HG03135 (cell line): ENCODE measurements around the gene MAP2K1.
"Not testable (repeated sequence)": the region's sequence is repeated elsewhere in the genome, so short reads cannot be mapped to it uniquely, and the experiment has no call there.

ENCODE experiments used
- ATAC-seq: cut with Tn5 transposase; IDR thresholded peaks from one replicate; pipeline ENCODE4 v1.9.1; 2021; ENCODE audit warnings: mild to moderate bottlenecking, moderate library complexity; ENCODE audit not compliant: unreplicated experiment

MAP2K1 gene

DNA sequence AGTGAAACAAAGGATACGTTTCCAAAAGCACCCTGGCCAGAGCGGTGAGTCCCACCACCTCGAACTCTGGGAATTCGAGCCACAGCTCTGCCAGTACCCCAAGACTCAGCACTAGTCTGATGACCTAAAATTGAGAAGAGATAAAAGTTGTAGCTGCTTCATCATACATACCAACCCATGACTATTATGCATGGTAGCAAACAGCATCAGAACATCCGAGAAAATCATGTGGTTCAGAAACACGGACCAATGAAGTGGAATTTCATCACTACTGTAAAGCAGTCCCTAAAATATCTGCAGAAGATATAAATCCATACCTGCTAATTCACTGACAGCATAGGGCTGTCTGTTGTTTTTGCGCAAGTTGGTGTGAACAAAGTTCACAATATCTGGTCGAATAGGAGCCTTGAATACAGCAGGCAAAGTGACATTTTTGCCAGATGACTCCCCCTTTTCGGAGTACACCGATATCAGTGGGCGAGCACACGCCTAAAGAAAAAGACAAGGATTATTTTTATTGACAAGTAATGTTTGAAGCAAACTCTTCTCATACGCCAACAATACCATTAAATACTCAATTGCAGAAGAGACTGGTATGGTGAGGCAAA is 116.4 kb downstream of the MAP2K1 start:
- ATAC-seq, result not testable (repeated sequence)

DNA sequence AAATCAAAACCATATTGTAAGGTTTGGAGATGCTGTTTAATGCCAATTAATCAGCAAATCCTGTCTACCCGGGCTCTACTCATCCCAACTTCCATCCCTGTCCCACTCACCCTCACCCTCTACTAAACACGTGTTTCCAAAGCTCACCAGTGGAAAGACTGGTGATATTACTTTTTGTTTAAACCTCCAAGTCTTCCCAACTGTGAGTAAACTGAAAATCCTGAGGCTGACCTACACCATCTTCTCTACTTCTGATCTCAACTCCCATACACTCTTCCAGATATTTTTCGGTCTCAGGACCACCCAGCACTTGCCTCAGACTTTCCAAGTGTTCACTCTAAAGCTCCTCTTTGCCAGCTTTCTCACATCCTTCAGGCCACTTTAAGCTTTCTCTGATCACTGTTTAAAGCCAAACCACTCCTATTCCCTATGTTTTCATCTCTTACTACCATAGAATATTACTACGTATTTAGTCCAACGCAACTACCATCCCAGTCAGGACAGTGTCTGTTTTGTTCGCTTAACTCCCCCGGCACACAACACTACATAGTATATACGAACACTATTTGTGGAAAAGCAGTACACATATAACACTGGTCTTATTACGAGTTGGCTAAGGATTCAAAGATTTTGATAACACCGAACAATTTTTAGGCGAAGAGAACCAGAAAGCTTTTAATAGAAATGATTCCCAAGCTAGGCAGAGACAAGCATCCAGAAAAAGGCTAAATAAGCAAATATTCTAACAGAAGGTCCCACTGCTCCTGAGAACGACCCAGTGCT is 117.3 kb downstream of the MAP2K1 start:
- no peak for ATAC-seq

DNA sequence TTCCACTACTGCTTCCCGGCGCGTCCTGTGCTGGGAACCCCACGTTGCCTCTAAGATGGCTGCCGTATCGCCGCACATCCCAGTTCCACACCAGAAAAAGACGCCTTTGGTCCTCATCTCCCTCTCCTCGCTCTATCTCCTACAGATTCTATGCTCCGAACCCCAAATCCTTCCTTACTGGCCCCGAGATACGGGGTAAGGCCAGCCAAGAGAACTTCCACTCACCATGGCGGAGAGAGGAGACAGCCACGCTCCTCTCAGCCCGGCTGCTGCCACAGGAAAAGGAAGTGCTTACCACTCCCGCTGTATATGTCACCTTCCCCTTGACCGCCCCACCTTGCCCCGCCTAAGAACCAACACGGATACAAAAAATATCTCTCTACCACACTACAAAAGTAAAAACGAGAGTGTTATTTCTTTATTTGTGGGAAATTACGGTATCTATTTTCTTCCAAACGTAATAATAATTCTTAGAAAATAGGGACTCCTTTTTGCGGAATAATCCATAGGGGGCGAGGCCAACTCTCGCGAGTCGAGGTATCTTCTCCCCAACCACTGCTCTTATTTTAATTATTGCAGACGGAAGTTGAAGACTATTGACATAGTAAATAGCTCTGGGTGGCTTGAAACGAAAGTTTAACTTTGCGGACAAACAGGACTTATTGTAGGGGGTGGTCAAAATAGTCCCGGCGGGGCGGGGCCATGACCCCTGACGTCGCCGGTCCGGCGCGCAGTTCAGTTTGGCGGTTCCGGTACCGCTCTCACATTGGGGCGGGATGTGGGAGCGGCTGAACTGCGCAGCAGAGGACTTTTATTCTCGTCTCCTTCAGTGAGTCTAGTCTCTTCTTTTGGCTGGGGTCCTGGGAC is 118.1 kb downstream of the MAP2K1 start, which contains the start of the genes RPL4 and ZWILCH:
TSS of gene RPL4 (minus strand) at position 293 of the 867 bp plus-strand sequence. CDS start at position 228, 65 bp downstream.
TSS of gene ZWILCH (plus strand) at position 764 of the 867 bp plus-strand sequence. CDS start at position 777, 13 bp downstream.
- ATAC-seq, result peak; percentile 76

DNA sequence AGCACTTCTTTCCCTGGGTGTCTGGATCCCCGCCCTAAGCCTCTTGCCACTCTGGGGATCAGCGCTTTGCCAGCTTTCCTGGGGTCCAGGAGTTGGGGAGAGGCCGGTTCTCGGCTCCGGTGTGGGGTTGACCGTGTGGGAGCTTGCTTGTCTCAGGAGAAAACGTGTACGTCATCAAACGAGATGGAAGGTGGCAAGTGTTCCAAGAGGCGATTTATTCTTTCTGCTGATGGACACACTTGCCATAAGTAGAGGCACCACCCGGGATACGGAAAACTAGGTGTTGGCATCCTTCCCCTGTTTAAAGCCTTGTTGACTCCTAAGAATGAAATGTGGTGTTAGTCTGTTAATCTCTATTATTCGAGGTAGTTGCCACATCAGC is 118.7 kb downstream of the MAP2K1 start:
- ATAC-seq, result no peak

DNA sequence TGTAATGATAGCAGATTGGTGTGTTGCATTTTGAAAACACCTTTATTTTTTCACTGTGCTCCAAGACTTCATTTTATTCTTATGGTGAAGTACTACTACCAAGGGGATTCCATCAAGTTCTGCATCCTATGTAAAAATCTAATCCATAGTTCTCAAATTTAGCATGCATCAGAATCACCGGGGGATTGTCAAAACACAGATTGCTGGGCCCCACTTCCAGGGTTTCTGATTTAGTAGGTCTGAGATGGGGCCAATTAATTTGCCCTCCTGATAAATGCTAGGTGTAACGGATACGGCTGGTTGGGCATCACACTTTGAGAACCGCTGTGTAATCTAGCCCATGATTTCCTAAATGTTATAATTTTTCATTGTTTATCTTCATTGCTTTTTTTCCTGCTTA is 119.1 kb downstream of the MAP2K1 start:
- ATAC-seq, result no peak

DNA sequence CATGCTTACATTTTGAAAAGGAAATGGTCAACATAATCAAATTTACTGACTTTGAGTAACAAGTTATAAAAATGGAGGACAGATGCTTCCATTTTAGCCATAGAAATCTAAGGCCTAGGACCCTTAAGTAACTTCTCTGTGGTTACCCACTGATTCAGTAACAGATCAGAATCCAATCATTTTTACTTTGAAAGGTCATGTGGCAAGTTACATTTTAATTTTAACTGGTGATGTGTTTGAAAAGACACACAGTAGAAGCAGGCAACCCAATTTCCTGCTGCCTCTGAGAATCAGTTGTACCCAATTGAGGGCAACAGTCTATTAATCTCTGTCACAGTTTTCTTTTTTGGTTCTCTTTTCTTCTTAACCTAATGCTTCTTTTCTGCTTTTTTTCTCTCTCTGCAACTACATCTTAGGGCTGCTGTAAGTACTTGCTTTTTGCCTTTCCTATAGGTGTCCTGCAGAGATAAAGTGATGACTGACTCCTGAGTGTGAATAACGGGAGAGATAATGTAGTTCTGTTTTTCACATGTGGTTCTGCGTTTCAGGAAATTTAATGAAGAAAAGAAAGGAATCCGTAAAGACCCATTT is 121.7 kb downstream of the MAP2K1 start:
- ATAC-seq, result no peak

DNA sequence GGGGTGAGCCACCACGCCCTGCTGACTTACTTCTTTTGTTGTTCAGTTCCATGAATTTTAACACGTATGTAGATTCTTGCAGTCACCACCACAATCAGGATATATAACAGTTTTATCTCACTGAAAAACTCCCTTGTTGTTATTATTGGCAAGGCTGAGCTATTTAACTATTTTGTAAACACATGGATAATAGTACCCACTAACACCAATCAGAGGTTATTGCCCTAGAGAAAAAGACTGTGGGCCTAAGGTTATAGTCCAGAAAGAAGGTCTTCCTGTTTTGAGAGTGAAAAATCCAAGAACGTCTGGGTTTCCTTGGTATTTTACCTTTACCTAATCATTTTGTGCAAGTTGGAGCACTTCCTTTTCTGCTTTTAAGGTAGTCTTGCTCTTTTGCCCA is 127.9 kb downstream of the MAP2K1 start:
- no peak for ATAC-seq

DNA sequence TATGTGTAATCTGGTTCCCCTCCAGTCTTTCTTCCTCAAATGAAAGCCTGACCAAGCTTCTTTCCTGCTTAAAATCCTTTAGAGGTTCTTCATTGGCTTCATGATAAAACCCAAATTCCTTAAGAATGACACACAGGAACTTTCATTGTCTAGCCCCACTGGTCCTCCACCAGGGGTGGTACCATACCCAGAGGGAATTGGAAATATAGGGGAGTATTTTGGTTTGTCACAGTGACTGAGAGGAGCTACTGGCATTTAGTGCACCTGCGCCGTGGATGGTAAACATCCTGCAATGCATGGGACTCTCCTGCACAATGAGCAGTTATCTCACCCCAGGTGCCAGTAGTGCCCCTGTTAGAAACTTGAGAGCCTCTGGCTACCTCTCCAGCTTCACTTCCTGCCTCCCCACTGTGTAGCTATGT is 129.2 kb downstream of the MAP2K1 start:
- no peak for ATAC-seq

DNA sequence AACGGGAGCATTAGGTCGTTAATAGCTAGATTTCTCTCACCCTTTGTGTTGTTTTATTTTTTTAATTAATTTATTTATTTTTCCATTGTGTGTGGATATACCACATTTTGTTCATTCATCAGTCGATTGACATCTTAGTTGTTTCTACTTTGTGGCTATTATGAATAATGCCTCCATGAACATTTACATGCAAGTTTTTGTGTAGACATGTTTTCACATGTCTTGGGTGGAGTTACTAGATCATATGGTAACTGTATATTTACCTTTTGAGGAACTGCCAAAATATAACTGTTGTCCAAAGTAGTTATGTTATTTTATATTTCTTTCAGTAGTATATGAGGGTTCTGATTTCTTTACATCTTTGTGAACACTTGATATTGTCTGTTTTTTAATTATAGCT is 137.2 kb downstream of the MAP2K1 start:
- ATAC-seq, result no peak

DNA sequence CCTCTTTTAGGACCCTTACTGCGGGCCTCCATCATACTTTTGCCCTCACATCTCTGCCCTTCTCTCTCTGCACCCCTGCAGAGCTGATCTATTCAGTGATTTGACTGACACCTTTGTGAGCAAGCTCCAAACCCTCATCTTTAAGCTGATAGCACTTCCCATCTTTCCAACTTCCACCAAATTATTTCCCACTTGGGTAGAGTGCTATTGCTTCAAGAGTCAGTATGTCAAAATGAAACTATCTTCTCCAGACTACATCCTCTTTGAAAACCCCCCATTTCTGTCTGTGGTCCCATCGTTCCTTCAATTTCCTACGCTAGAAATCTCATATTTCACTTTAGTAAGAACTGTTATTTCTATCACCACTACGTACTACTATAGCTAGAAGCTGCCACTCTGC is 138.1 kb downstream of the MAP2K1 start:
- ATAC-seq, result no peak

DNA sequence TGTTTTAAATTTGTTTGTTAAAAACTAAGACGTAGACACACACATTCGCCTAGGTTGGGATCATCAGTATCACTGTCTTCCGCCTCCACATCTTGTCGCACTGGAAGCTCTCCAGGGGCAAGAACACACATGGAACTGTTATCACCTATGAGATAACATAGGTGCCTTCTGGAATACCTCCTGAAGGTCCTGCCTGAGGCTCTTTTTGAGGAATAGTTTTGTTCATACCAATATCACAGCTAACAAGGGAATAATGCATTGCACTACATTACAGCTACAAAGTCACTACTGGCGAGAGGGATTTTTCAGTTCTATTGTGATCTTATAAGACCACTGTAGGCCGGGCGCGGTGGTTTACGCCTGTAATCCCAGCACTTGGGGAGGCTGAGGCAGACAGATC is 148.3 kb downstream of the MAP2K1 start:
- ATAC-seq, result no peak
